Stimulated activated CD8-positive, alpha-beta memory T cell treated with anti-CD3 and anti-CD28 coated beads, Interleukin-12 subunit alpha, Interleukin-12 subunit beta, amount 100 ng/mL, for 24 hours (primary cell): ENCODE measurements around the gene ITPKB.
"Not testable (repeated sequence)": the region's sequence is repeated elsewhere in the genome, so short reads cannot be mapped to it uniquely, and the experiment has no call there.

Experiments used
- DNase-seq: peaks from one replicate; pipeline ENCODE4 v3.0.0-alpha.2; 2020; ENCODE audit errors: extremely low read depth

The ITPKB gene

GRCh38 chr1:226738995-226739695, at the start of gene ITPKB:
ITPKB (minus strand) TSS chr1:226739282; CDS start chr1:226737458, 1,824 bp downstream.
- DNase-seq = no peak

GRCh38 chr1:226787638-226788037, 48.6 kb upstream of the ITPKB start:
- no peak for DNase-seq

- DNase-seq = no peak
Observed at GRCh38 chr1:226787071-226787470, 48.0 kb upstream of the ITPKB start.

GRCh38 chr1:226786550-226786949, 47.5 kb upstream of the ITPKB start:
- no peak for DNase-seq

DNA sequence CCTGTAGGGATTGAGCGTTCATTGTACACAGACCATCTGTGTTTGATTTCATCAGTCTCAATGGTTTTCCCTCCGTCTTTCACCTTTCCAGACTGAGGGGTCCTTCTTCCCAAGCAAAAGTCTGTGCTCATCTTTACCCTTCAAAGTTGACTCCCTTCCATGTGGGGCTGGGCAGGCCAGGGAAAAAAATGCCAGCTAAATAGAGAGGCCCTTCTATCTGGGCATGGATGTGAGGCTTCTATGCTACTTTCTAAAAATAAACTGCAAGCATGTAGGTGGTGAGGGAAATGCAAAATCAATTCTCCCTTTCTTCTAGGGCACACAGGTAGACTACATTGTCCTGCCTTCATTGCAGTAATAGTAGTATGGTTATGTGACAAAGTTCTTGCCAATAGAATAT, 46.7 kb upstream of the ITPKB start:
- DNase-seq = no peak

DNA sequence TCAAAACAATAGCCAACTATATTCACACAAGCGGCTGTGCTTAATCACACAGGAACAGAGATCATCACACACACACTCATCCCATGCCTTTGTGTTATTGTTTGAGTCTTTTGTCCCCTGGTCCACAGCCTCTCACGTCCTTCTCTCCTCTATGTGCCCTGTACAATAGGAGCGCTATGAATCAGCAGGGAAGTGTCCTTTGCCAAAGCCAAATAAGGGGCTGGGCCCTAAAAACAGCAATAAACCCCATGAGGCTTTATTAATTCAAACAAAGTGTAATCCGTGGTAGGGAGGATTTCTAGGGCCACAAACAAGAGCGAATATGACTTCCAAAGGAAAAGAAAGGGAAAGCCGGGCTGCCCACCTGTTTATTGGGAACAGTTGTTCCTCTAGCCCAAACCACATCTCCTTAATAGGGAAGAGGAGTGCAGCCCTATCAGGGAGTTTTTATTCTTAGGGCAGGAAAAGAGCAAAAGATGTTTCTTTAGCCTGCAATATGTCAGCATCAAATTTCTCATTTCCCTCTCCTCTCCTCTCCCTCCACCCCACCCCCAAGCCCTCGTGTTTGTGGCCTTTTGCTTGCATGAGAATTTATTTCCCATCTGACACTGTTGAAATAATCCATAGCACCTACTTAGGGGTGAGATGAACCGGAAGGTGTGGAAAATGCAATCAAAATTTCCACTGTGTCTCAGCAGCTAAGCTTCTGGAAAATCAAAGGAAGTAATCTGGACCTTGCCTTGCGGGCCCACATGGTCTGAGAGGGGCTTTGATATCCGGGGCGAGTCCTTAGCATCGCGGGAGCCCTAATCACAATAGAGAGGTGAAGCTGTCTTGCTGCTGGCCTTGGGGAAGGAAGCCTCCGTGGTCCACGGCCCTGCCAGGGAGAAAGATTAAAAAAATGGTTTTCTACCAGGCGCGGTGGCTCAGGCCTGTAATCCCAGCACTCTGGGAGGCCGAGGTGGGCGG, 45.3 kb upstream of the ITPKB start:
- DNase-seq = no peak

DNA sequence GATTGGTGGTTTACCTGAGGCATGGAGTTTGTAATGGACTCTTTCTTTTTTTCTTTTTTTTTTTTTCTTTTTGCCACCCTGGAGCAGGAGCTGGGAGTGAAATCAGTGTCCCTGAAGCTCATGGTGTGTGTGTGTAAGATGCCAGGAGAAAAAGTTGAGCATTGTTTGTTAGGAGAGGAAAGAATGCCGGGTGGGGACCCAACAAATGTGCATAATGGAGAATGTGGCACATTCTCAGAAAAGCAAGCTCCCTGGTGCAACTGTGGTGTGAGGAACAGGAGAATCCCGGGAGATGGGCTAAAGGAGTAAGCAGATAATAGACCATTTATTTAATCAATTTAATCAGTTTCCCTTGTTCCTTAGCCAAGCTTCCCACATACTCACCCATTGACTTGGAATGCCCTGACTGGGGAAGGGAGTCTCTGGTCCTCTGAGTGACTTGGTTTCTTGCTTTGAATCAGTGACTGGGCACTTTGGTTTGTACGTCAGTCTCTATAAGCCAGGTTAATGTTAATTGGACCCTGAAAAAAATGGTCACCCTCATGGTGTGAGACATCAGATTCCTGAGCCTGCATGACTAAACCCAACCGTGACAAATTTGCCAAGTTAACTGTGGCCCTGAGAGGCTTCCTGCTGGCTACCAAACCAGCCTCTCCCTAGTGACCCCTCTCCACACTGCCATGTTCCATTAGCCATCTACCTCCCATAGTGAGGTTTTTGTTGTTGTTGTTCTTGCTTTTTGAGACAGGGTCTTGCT, 43.9 kb upstream of the ITPKB start:
- DNase-seq = no peak

- DNase-seq = no peak
Observed at GRCh38 chr1:226781937-226782609, 43.0 kb upstream of the ITPKB start.

- DNase-seq = no peak
Observed at GRCh38 chr1:226779561-226779960, 40.5 kb upstream of the ITPKB start.

GRCh38 chr1:226778657-226779058, 39.6 kb upstream of the ITPKB start:
- DNase-seq = no peak

GRCh38 chr1:226776975-226777374, 37.9 kb upstream of the ITPKB start:
- DNase-seq = no peak

- DNase-seq = no peak
Observed at GRCh38 chr1:226776066-226776465, 37.0 kb upstream of the ITPKB start.

DNA sequence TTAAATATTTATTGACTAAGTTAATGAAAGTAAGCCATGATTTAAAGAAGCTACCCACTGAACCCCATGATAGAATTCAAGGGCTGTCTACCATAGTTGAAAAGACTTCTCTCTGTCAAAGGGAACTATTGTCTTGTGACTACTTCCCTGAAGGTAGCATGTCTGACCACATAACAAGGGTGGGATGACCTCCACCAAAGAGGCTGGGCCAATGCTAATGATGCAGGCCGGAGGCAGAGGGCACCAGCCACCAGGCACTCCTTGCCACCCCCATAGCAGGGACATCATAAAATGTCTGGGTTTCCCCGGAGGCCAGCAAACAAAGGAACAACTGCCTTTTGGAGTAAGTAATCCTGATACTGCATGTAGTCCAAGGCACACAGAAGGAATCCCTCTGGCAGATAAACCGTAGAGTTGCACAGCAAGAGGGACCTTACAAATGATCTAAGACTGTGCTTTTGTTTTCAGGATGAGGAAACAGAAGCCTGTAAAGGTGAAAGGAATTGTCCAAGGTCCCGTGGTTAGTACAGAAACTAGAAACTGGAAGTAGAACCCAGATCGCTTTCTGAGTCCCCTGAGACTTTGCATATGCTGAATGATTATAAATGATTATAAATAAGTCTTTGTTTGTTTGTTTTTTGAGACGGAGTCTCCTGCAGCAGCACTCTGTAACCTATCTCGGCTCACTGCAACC, 33.5 kb upstream of the ITPKB start:
- DNase-seq = no peak

GRCh38 chr1:226767170-226767569, 28.1 kb upstream of the ITPKB start:
- DNase-seq = not testable (repeated sequence)

DNA sequence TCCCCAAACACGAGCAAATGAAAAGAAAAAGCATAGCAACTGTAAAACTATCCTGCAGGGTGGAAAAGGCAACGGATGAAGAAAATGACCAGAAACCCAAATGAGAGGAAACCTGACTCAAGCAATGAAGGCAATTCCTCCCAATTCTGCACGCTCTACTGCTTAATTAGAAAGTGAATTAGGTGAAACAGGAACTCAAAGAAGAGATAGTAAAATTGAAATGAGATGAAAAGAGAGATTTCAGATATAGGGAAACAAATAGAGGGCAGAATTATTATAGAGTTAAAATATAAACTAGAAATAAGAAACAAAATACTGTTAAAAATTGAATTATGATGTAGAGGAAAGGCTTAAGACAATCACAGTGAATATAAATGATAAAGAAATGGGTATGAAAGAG, 27.5 kb upstream of the ITPKB start:
- no peak for DNase-seq

DNA sequence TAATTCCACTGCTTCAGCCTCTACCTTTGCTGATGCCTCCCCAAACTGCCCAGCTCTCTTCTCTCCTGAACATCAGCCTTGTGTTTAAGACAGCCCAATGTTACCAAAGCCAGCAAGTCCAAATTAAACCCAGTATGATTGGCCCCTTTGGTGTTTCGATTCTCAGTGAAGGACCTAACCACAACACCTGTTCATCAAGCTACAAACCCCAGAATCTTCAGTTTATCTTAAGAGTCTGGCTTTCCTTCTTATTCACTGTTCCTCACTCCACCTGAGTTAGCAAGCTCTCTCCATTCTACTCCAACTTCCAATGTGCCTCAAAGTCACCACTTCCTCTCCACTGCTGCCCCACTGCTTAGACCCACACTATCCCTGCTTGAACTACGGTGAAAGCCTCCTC, 25.5 kb upstream of the ITPKB start:
- no peak for DNase-seq

GRCh38 chr1:226763905-226764264, 24.8 kb upstream of the ITPKB start:
- no peak for DNase-seq

- DNase-seq = no peak
Observed at GRCh38 chr1:226762988-226763904, 24.2 kb upstream of the ITPKB start.

- DNase-seq = no peak
Observed at GRCh38 chr1:226762055-226762454, 23.0 kb upstream of the ITPKB start.

DNA sequence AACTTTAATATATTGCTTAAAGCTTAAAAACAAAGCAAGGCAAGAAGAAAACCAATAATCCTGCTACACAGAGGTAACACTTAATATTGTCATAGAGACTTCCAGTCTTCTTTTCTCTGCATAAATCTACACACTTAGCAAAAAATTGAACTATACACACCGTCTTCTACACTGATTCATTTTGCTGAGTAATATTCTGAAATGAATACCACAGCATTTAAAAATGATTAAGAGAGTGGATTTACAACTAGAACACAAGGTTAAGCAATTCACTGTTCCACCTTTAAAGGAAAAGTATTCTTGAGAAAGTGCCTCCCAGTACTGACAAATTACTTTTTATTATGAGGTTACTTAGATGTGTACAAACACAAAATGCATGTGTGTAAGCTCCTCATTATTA, 22.2 kb upstream of the ITPKB start:
- DNase-seq = no peak
